HG03175 (cell line): ENCODE measurements around the gene RASSF8.

Experiments
- ATAC-seq: cut with Tn5 transposase; IDR thresholded peaks from one replicate; pipeline ENCODE4 v1.9.1; 2021; ENCODE audit warnings: mild to moderate bottlenecking, moderate library complexity; ENCODE audit not compliant: unreplicated experiment

RASSF8 gene

GRCh38 chr12:25958428-25959070 is at the start of gene RASSF8:
TSS of gene RASSF8 (plus strand) at chr12:25958682. CDS start at chr12:26055344, 96,662 bp downstream.
- peak; percentile 81 for ATAC-seq

GRCh38 chr12:25914551-25914950 is 43.9 kb upstream of the RASSF8 start:
- no peak for ATAC-seq

GRCh38 chr12:25924491-25925001 is 33.9 kb upstream of the RASSF8 start:
- ATAC-seq, result no peak

GRCh38 chr12:25925064-25925463 is 33.4 kb upstream of the RASSF8 start:
- ATAC-seq, result no peak

GRCh38 chr12:25926536-25926935 is 31.9 kb upstream of the RASSF8 start:
- no peak for ATAC-seq

- no peak for ATAC-seq
Observed at GRCh38 chr12:25929142-25929541, 29.3 kb upstream of the RASSF8 start.

- ATAC-seq, result no peak
Observed at GRCh38 chr12:25932971-25933370, 25.5 kb upstream of the RASSF8 start.

GRCh38 chr12:25934456-25934855 is 24.0 kb upstream of the RASSF8 start:
- ATAC-seq, result no peak

GRCh38 chr12:25935355-25936144 is 22.9 kb upstream of the RASSF8 start:
- no peak for ATAC-seq

- no peak for ATAC-seq
Observed at GRCh38 chr12:25937096-25937495, 21.4 kb upstream of the RASSF8 start.

- ATAC-seq, result no peak
Observed at GRCh38 chr12:25938581-25938980, 19.9 kb upstream of the RASSF8 start.

GRCh38 chr12:25939606-25940005 is 18.9 kb upstream of the RASSF8 start:
- no peak for ATAC-seq

- ATAC-seq, result no peak
Observed at GRCh38 chr12:25940886-25941285, 17.6 kb upstream of the RASSF8 start.

- no peak for ATAC-seq
Observed at GRCh38 chr12:25942709-25943108, 15.8 kb upstream of the RASSF8 start.

- no peak for ATAC-seq
Observed at GRCh38 chr12:25943940-25944339, 14.5 kb upstream of the RASSF8 start.

GRCh38 chr12:25949343-25949742 is 9.1 kb upstream of the RASSF8 start:
- ATAC-seq, result no peak

GRCh38 chr12:25950329-25951115 is 8.0 kb upstream of the RASSF8 start:
- no peak for ATAC-seq

GRCh38 chr12:25957793-25958427 is 572 bp upstream of the RASSF8 start:
- peak; percentile 29 for ATAC-seq

- no peak for ATAC-seq
Observed at GRCh38 chr12:25959071-25959961, 834 bp downstream of the RASSF8 start.

- no peak for ATAC-seq
Observed at GRCh38 chr12:25960143-25960542, 1.7 kb downstream of the RASSF8 start.
